Psoas muscle (tissue), 8 donors: Measurements from ENCODE around the gene KDM7A. TPM values are rescaled to one million over a fixed set of nuclear protein-coding genes. Genes with fewer than 3 reads are reported as not detected.
A peak's percentile ranks its signal among the peaks of the same experiment; 100 is the strongest.

Source experiments
- ATAC-seq, 4 donors: fragments of 200-7000 bp; cut with Tn5 transposase; one replicate each; pipeline ENCODE4 v1.9.1; 2020; ENCODE audit warnings: moderate library complexity in 3 of 4, mild to moderate bottlenecking in 2 of 4
- DNase-seq, 2 donors: peaks; one replicate each; pipeline ENCODE4 v3.0.0-alpha.2; 2020
- H3K27ac ChIP-seq: fragments of 200-600 bp; one replicate; pipeline ENCODE4 v1.8.0; 2022
- H3K27me3 ChIP-seq, 3 donors: fragments of 200-600 bp in 1 of 3; one replicate each; pipeline versions ENCODE4 v1.6.1 to v1.8.0; 2013 to 2022; ENCODE audit warnings: low read length in 2 of 3, mild to moderate bottlenecking in 2 of 3, moderate library complexity in 1 of 3; ENCODE audit not compliant: insufficient read depth in 3 of 3
- H3K36me3 ChIP-seq, 2 donors: fragments of 200-600 bp in 1 of 2; one replicate each; pipeline versions ENCODE4 v1.6.1 to v1.8.0; 2013 to 2022; ENCODE audit warnings: low read depth in 1 of 2, mild to moderate bottlenecking in 1 of 2, moderate library complexity in 1 of 2; ENCODE audit not compliant: insufficient read depth in 1 of 2
- H3K4me1 ChIP-seq: fragments of 200-600 bp; one replicate; pipeline ENCODE4 v1.8.0; 2022
- H3K4me3 ChIP-seq: fragments of 200-600 bp; one replicate; pipeline ENCODE4 v1.8.0; 2022; ENCODE audit warnings: mild to moderate bottlenecking
- H3K9me3 ChIP-seq: fragments of 200-600 bp; one replicate; pipeline ENCODE4 v1.8.0; 2022
- CTCF ChIP-seq: fragments of 200-600 bp; IDR thresholded peaks from one replicate; pipeline ENCODE4 v1.8.0; 2022; ENCODE audit warnings: antibody characterized with exemption
- WGBS, 3 donors: extraction: QIAGEN DNeasy Blood & Tissue Kit; methylation state at CpG; one replicate each; pipeline versions ENCODE4 v1.1.6 to v1.1.7; 2013; 5-methylcytosine and 5-hydroxymethylcytosine counted together
- intact Hi-C, 2 donors: fragments of 100-400 bp; cut with DNase I; formaldehyde crosslinking; loops; one replicate each; pipeline versions ENCODE4 v1.11.0 to v1.14.2; 2022
- polyA plus RNA-seq, 3 donors: library from polyadenylated mRNA; stranded (reverse); fragments of 200-250 nt; gene quantifications; one replicate each; pipeline ENCODE4 v1.2.3, GENCODE V29; 2013
- total RNA-seq, 4 donors: library from RNA; stranded (reverse); fragmentation: NEBNext Ultra II Directional in 2 of 4; extraction: Animal tissue kit (Norgen Biotek cat#: 25700) in 2 of 4; gene quantifications; one replicate each; pipeline versions ENCODE4 v1.2.1 to v1.2.4, GENCODE V29; 2021 to 2023
- donor health status: healthy with polysubstance abuse.
- donor health status: DM: no; HTN: no; CAD: no; lungs with moderate emphysema.
- donor health status: Bipolar disorder and iron deficiency.
- donor health status: healthy.
- donor health status: DM: yes; HTN: yes; CAD: no.
- donor health status: DM: no; HTN: no; CAD: no.
- donor health status: DM: no; HTN: no; CAD: no.
- donor health status: DM: yes; HTN: yes; CAD: no.

KDM7A gene
- total and polyA plus RNA-seq, 7 donors: 5.5 to 59.4 (median 27.4) TPM

GRCh38 chr7:140069298-140069949, 107.4 kb downstream of the KDM7A start:
- WGBS, 3 donors: 78 to 83% (median 83%) methylated on average over 4 of the region's 4 CpGs
- intact Hi-C loops: no loop called here

GRCh38 chr7:140068033-140068432, 108.8 kb downstream of the KDM7A start:
- H3K27ac ChIP-seq: no peak overlapping the region
- intact Hi-C loops: no loop called here
- no peak for TF ChIP-seq CTCF
- H3K27me3 ChIP-seq: peaks cover 0 to 2% (median 0%) of the 10 kb centered on the region in 3 donors
- H3K4me3 ChIP-seq: no peak overlapping the region
- DNase-seq (no peak), ATAC-seq (no peak)
- 59 to 93% (median 64%) methylated on average over 2 of the region's 2 CpGs for WGBS, 3 donors
- H3K9me3 ChIP-seq: peaks cover 12% of the 10 kb centered on the region
- no peaks in the 10 kb centered on the region for H3K36me3 ChIP-seq
- H3K4me1 ChIP-seq: no peaks in the 10 kb centered on the region

More at GRCh38 chr7:140069298-140069949, 107.4 kb downstream of the KDM7A start:
- no peak for TF ChIP-seq CTCF
- Histone ChIP-seq H3K9me3 (peaks cover 12% of the 10 kb centered on the region), H3K27me3 (no peaks in the 10 kb centered on the region), H3K4me3 (no peak overlapping the region), H3K4me1 (no peaks in the 10 kb centered on the region), H3K36me3 (no peaks in the 10 kb centered on the region), H3K27ac (no peak overlapping the region)
- ATAC-seq (no peak), DNase-seq (no peak)

- no peak for TF ChIP-seq CTCF
Observed at GRCh38 chr7:140067052-140067451, 109.7 kb downstream of the KDM7A start.

DNA sequence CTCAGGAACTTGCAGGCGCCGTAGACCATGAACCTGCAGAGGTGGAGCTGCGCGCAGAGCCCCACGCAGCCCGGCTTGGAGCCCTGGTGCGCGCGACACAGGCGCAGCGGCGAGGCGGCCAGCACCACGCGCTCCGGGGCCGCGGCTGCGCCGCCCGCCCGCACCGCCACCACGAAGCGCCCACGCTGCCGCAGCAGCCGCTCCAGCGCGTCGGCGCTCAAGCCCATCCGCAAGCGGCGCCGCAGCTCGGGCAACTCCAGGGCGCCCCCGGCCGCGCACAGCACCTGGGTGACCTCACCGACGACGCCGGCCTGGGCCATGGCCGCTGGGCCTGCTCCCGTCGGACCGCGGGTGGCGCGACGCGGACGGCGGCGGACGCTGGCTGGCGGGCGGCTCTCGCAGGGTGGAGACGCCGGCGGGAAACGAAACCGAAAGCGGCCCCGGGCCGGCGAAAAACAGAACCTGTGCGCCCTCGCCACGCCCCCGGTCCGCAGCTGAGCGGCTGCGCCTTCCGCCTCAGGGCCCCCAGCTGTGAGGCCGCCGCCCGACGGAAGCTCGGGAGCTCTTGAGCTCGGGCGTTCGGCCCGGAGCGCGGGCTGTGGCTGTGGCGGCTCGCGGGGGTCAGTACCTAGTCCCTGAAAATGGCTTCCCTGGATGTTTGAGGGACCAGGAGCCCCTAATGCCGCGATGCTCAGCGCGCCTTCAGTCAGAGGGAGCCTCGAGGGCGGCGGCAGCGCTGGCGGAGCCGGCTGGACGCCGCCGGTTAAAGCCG, 114.1 kb downstream of the KDM7A start, which contains the start of gene PARP12:
Gene PARP12 (minus strand): TSS at position 424 of the 772 bp plus-strand sequence. CDS start 104 bp downstream, at position 320.
- Histone ChIP-seq H3K9me3 (peaks cover 3% of the 10 kb centered on the region), H3K4me3 (peak within 1 kb of the TSS; percentile 88), H3K27ac (peak within 1 kb of the TSS; percentile 79), H3K27me3 (peaks cover 0 to 4% (median 0%) of the 10 kb centered on the region in 3 donors), H3K4me1 (no peaks in the 10 kb centered on the region), H3K36me3 (no peaks in the 10 kb centered on the region)
- peak; percentile 91 to 92 for DNase-seq
- no peak for TF ChIP-seq CTCF
- ATAC-seq: peak; percentile 75 to 84 (median 80)
- WGBS, 3 donors: 1% methylated on average over 54 to 106 of the region's 106 CpGs
- intact Hi-C loops: no loop called here

More at GRCh38 chr7:140067052-140067451, 109.7 kb downstream of the KDM7A start:
- Histone ChIP-seq H3K36me3 (no peaks in the 10 kb centered on the region), H3K4me3 (no peak overlapping the region), H3K27me3 (peaks cover 0 to 4% (median 0%) of the 10 kb centered on the region in 3 donors), H3K27ac (no peak overlapping the region), H3K4me1 (no peaks in the 10 kb centered on the region), H3K9me3 (peaks cover 12% of the 10 kb centered on the region)
- 71 to 79% (median 77%) methylated on average over 2 of the region's 2 CpGs for WGBS, 3 donors
- intact Hi-C loops: no loop called here
- DNase-seq (no peak), ATAC-seq (no peak)
